ENCODE data around the gene GASK1A.

GASK1A gene

GRCh38 chr3:43032646-43033628 is 53.8 kb downstream of the GASK1A start:
- DNase-seq (ENCODE audit: low read depth, low spot score), result no peak
- CTCF ChIA-PET, result no interaction called here
- TF ChIP-seq CTCF (IDR thresholded peaks at IDR 0.05; ENCODE audit: insufficient read depth, low read length, missing control alignments), result no peak
- POLR2A ChIA-PET, result no interaction called here
- H3K4me3 ChIP-seq (ENCODE audit: low read depth, low read length), result no peak overlapping the region

- TF ChIP-seq CTCF (IDR thresholded peaks at IDR 0.05; ENCODE audit: insufficient read depth, low read length, missing control alignments), result no peak
- no peak overlapping the region for H3K4me3 ChIP-seq (ENCODE audit: low read depth, low read length)
- no peak for DNase-seq (ENCODE audit: low read depth, low spot score)
- POLR2A ChIA-PET, result no interaction called here
- CTCF ChIA-PET, result no interaction called here
These were observed 55.1 kb downstream of the GASK1A start for GRCh38 chr3:43034200-43034599.

GRCh38 chr3:43034911-43035310 is 55.8 kb downstream of the GASK1A start:
- POLR2A ChIA-PET, result no interaction called here
- CTCF ChIA-PET, result no interaction called here
- no peak overlapping the region for H3K4me3 ChIP-seq (ENCODE audit: low read depth, low read length)
- no peak for DNase-seq (ENCODE audit: low read depth, low spot score)
- TF ChIP-seq CTCF (IDR thresholded peaks at IDR 0.05; ENCODE audit: insufficient read depth, low read length, missing control alignments), result no peak

- DNase-seq (ENCODE audit: low read depth, low spot score), result no peak
- TF ChIP-seq CTCF (IDR thresholded peaks at IDR 0.05; ENCODE audit: insufficient read depth, low read length, missing control alignments), result no peak
- ChIA-PET POLR2A (no interaction called here), CTCF (interaction anchor here (0.6 kb wide), 1 partner anchor 112 kb away, joined by 4 read pairs; no protein-coding TSS in a partner anchor)
- no peak overlapping the region for H3K4me3 ChIP-seq (ENCODE audit: low read depth, low read length)
These were observed 56.8 kb downstream of the GASK1A start for GRCh38 chr3:43035801-43036365.

GRCh38 chr3:43036621-43037423 is 57.7 kb downstream of the GASK1A start:
- CTCF ChIA-PET, result interaction anchor here (0.6 kb wide), 1 partner anchor 111 kb away, joined by 4 read pairs; no protein-coding TSS in a partner anchor
- DNase-seq (ENCODE audit: low read depth, low spot score), result no peak
- POLR2A ChIA-PET, result no interaction called here
- H3K4me3 ChIP-seq (ENCODE audit: low read depth, low read length), result no peak overlapping the region
- no peak for TF ChIP-seq CTCF (IDR thresholded peaks at IDR 0.05; ENCODE audit: insufficient read depth, low read length, missing control alignments)

GRCh38 chr3:43038010-43038409 is 58.9 kb downstream of the GASK1A start:
- POLR2A ChIA-PET, result no interaction called here
- DNase-seq (ENCODE audit: low read depth, low spot score), result no peak
- CTCF ChIA-PET, result no interaction called here
- TF ChIP-seq CTCF (IDR thresholded peaks at IDR 0.05; ENCODE audit: insufficient read depth, low read length, missing control alignments), result no peak
- no peak overlapping the region for H3K4me3 ChIP-seq (ENCODE audit: low read depth, low read length)
